Activated T-helper 1 cell treated with Interleukin-2 at 50 U/mL for 16 hours (primary cell): ENCODE data around the gene WRAP73.

ENCODE experiments used
- DNase-seq: peaks from one replicate; pipeline ENCODE4 v3.0.0-alpha.2; 2020; ENCODE audit warnings: low read depth

Gene WRAP73

GRCh38 chr1:3668585-3669300, 18.8 kb upstream of the WRAP73 start:
- no peak for DNase-seq

- DNase-seq = no peak
Measured at GRCh38 chr1:3668148-3668547, 18.2 kb upstream of the WRAP73 start.

GRCh38 chr1:3664700-3665375, 14.9 kb upstream of the WRAP73 start:
- no peak for DNase-seq

GRCh38 chr1:3663999-3664699, 14.2 kb upstream of the WRAP73 start:
- no peak for DNase-seq

GRCh38 chr1:3662080-3662671, 12.3 kb upstream of the WRAP73 start:
- no peak for DNase-seq

GRCh38 chr1:3661631-3662030, 11.7 kb upstream of the WRAP73 start:
- DNase-seq = no peak

GRCh38 chr1:3660704-3661103, 10.8 kb upstream of the WRAP73 start:
- DNase-seq = no peak

- DNase-seq = no peak
Measured at GRCh38 chr1:3659093-3659492, 9.2 kb upstream of the WRAP73 start.

GRCh38 chr1:3658231-3658615, 8.3 kb upstream of the WRAP73 start:
- no peak for DNase-seq

GRCh38 chr1:3657578-3658230, 7.8 kb upstream of the WRAP73 start:
- no peak for DNase-seq

- no peak for DNase-seq
Measured at GRCh38 chr1:3657096-3657475, 7.2 kb upstream of the WRAP73 start.

GRCh38 chr1:3656450-3657095, 6.7 kb upstream of the WRAP73 start:
- no peak for DNase-seq

- DNase-seq = no peak
Measured at GRCh38 chr1:3654549-3655281, 4.8 kb upstream of the WRAP73 start.

- no peak for DNase-seq
Measured at GRCh38 chr1:3653286-3653618, 3.3 kb upstream of the WRAP73 start.

- DNase-seq = no peak
Measured at GRCh38 chr1:3652548-3653285, 2.8 kb upstream of the WRAP73 start.

GRCh38 chr1:3651930-3652547, 2.1 kb upstream of the WRAP73 start, which contains the start of gene TP73:
Gene TP73 (plus strand): TSS chr1:3652516. CDS start chr1:3682366, 29,850 bp downstream.
- DNase-seq = no peak

GRCh38 chr1:3651026-3651929, 1.4 kb upstream of the WRAP73 start:
- no peak for DNase-seq

GRCh38 chr1:3650248-3651025, 534 bp upstream of the WRAP73 start:
- no peak for DNase-seq
